Measurements from ENCODE around the gene CABP7. TPM values are rescaled to one million over a fixed set of nuclear protein-coding genes. Genes with fewer than 3 reads are reported as not detected.

CABP7 gene
- polyA plus RNA-seq, 1 of the 3 experiments (the other 2 are of a cell fraction) = 0.72 TPM

DNA sequence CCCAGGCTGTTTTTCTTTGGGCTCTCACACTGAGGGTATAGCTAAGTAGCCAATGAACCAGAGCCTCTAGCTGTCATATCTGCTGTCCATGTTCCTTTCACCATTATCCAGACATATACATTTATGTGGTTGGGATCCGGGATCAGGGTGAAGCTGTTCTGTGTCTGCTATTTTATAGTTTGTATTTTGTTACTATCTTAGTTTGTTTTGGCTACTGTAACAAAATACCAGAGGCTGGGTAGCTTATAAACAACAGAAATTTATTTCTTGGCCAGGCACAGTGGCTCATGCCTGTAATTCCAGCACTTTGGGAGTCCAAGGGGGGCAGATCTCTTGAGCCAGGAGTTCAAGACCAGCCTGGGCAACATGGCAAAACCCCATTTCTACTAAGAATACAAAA lies 40.5 kb upstream of the CABP7 start:
- H3K27ac ChIP-seq (ENCODE audit: low read depth in 2 of 2, low read length in 1 of 2) = no peak overlapping the region
- H3K4me1 ChIP-seq (ENCODE audit: control insufficient read depth in 1 of 2, insufficient read depth in 2 of 2, low read depth in 1 of 2, low read length in 1 of 2) = no peaks in the 10 kb centered on the region
- H3K9me2 ChIP-seq = no peaks in the 10 kb centered on the region
- H4K20me1 ChIP-seq (ENCODE audit: insufficient read depth) = no peaks in the 10 kb centered on the region
- H3K27me3 ChIP-seq (ENCODE audit: insufficient read depth) = no peaks in the 10 kb centered on the region
- TF ChIP-seq, protein P1, sequence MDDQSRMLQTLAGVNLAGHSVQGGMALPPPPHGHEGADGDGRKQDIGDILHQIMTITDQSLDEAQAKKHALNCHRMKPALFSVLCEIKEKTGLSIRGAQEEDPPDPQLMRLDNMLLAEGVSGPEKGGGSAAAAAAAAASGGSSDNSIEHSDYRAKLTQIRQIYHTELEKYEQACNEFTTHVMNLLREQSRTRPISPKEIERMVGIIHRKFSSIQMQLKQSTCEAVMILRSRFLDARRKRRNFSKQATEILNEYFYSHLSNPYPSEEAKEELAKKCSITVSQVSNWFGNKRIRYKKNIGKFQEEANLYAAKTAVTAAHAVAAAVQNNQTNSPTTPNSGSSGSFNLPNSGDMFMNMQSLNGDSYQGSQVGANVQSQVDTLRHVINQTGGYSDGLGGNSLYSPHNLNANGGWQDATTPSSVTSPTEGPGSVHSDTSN (IDR thresholded peaks at IDR 0.05) = no peak
- TF ChIP-seq RXRA (IDR thresholded peaks at IDR 0.05; ENCODE audit: borderline replicate concordance, low read depth) (no peak), SIN3A (IDR thresholded peaks at IDR 0.05; ENCODE audit: borderline replicate concordance, low read depth, low read length) (no peak), JUND (IDR thresholded peaks at IDR 0.05) (no peak), GATA2 (CRISPR knock-in tag; IDR thresholded peaks at IDR 0.05) (no peak), FOSL2 (IDR thresholded peaks at IDR 0.05; ENCODE audit: borderline replicate concordance, low read depth) (no peak)
- H3F3A ChIP-seq (replicated peaks; ENCODE audit: insufficient read depth) = no peaks in the 10 kb centered on the region
- POLR2A ChIA-PET = no interaction called here
- no peaks in the 10 kb centered on the region for H3K9me3 ChIP-seq
- H3K36me3 ChIP-seq (replicated peaks in 1 of 2; ENCODE audit: control insufficient read depth in 1 of 2, insufficient read depth in 2 of 2, low read length in 1 of 2) = peaks cover 21 to 81% of the 10 kb centered on the region in 2 experiments
- H3K4me2 ChIP-seq = no peak overlapping the region
- no peak overlapping the region for H2AFZ ChIP-seq (ENCODE audit: low read depth)
- no peaks in the 10 kb centered on the region for H3K79me2 ChIP-seq (ENCODE audit: insufficient read depth)
- H3K4me3 ChIP-seq (ENCODE audit: low read depth in 2 of 2, low read length in 1 of 2) = no peak overlapping the region
- CTCF ChIA-PET = interaction anchor here (1.5 to 2.8 kb wide), 4 partner anchors 10 to 326 kb away, joined by 5 to 25 read pairs (median 7); no protein-coding TSS in a partner anchor
- 83% methylated on average over 1 of the region's 1 CpG for WGBS (ENCODE audit: low lambda C conversion rate)
- no peak for DNase-seq
- no peak overlapping the region for H3K9ac ChIP-seq

DNA sequence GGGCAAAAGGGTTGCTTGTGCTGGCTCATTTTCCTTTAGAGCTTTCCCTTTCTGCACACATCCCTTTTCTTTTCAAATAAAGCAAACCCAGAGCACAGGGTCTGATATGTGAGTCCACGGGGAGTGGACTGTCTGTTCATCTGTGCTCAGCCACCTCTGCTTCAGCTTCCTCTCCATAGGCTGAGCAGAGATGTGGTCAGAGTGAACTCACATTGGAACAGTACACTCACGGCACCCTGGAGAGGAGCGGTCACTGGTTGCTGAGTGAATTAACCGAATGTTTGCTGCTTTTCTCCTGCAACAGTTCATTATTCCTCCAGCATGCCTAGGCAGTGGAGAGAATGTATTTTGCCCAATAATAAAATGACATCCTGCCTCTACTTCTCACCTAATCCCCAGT lies 36.3 kb upstream of the CABP7 start:
- H3K4me1 ChIP-seq (ENCODE audit: control insufficient read depth in 1 of 2, insufficient read depth in 2 of 2, low read depth in 1 of 2, low read length in 1 of 2) = peaks cover 0 to 2% of the 10 kb centered on the region in 2 experiments; a peak in 1 of 4 replicates
- no peak overlapping the region for H3K4me2 ChIP-seq
- ChIA-PET CTCF (interaction anchor here (2.5 to 2.7 kb wide), 2 partner anchors 57 to 322 kb away, joined by 9 to 10 read pairs; no protein-coding TSS in a partner anchor), POLR2A (interaction anchor here (0.6 kb wide), 1 partner anchor 14 kb away, joined by 3 read pairs; no protein-coding TSS in a partner anchor)
- H3K27me3 ChIP-seq (ENCODE audit: insufficient read depth) = no peaks in the 10 kb centered on the region
- H3K79me2 ChIP-seq (ENCODE audit: insufficient read depth) = no peaks in the 10 kb centered on the region
- TF ChIP-seq, protein P2, sequence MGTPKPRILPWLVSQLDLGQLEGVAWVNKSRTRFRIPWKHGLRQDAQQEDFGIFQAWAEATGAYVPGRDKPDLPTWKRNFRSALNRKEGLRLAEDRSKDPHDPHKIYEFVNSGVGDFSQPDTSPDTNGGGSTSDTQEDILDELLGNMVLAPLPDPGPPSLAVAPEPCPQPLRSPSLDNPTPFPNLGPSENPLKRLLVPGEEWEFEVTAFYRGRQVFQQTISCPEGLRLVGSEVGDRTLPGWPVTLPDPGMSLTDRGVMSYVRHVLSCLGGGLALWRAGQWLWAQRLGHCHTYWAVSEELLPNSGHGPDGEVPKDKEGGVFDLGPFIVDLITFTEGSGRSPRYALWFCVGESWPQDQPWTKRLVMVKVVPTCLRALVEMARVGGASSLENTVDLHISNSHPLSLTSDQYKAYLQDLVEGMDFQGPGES (IDR thresholded peaks at IDR 0.05; ENCODE audit: low read depth, low read length) = no peak
- TF ChIP-seq, protein P3, sequence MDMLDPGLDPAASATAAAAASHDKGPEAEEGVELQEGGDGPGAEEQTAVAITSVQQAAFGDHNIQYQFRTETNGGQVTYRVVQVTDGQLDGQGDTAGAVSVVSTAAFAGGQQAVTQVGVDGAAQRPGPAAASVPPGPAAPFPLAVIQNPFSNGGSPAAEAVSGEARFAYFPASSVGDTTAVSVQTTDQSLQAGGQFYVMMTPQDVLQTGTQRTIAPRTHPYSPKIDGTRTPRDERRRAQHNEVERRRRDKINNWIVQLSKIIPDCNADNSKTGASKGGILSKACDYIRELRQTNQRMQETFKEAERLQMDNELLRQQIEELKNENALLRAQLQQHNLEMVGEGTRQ (IDR thresholded peaks at IDR 0.05; ENCODE audit: borderline replicate concordance, low read depth, low read length) = no peak
- TF ChIP-seq GABPA (IDR thresholded peaks at IDR 0.05; ENCODE audit: low read depth) = no peak
- H3K36me3 ChIP-seq (replicated peaks in 1 of 2; ENCODE audit: control insufficient read depth in 1 of 2, insufficient read depth in 2 of 2, low read length in 1 of 2) = peaks cover 14 to 51% of the 10 kb centered on the region in 2 experiments
- H3K27ac ChIP-seq (ENCODE audit: low read depth in 2 of 2, low read length in 1 of 2) = no peak overlapping the region
- H3K9me3 ChIP-seq = no peaks in the 10 kb centered on the region
- H3K9me2 ChIP-seq = no peaks in the 10 kb centered on the region
- no peak overlapping the region for H2AFZ ChIP-seq (ENCODE audit: low read depth)
- no peaks in the 10 kb centered on the region for H4K20me1 ChIP-seq (ENCODE audit: insufficient read depth)
- no peak overlapping the region for H3K4me3 ChIP-seq (ENCODE audit: low read depth in 2 of 2, low read length in 1 of 2)
- WGBS (ENCODE audit: low lambda C conversion rate) = 90% methylated on average over 4 of the region's 4 CpGs
- H3F3A ChIP-seq (replicated peaks; ENCODE audit: insufficient read depth) = no peaks in the 10 kb centered on the region
- no peak for DNase-seq
- no peak overlapping the region for H3K9ac ChIP-seq
